HG03045 (cell line): ENCODE results near the gene POU2AF1.

ENCODE experiments used
- ATAC-seq: cut with Tn5 transposase; IDR thresholded peaks from one replicate; pipeline ENCODE4 v1.9.1; 2021; ENCODE audit warnings: mild to moderate bottlenecking, moderate library complexity; ENCODE audit not compliant: unreplicated experiment

POU2AF1 gene

GRCh38 chr11:111349191-111349695 lies 29.8 kb downstream of the POU2AF1 start:
- ATAC-seq = no peak

GRCh38 chr11:111348147-111348546 lies 30.9 kb downstream of the POU2AF1 start:
- ATAC-seq = no peak

- no peak for ATAC-seq
Measured at GRCh38 chr11:111347723-111348115, 31.4 kb downstream of the POU2AF1 start.

GRCh38 chr11:111347002-111347722 lies 31.9 kb downstream of the POU2AF1 start:
- no peak for ATAC-seq

GRCh38 chr11:111344032-111344431 lies 35.0 kb downstream of the POU2AF1 start:
- no peak for ATAC-seq

GRCh38 chr11:111342329-111342728 lies 36.7 kb downstream of the POU2AF1 start:
- no peak for ATAC-seq

- no peak for ATAC-seq
Measured at GRCh38 chr11:111339758-111340388, 39.2 kb downstream of the POU2AF1 start.

- no peak for ATAC-seq
Measured at GRCh38 chr11:111336582-111337256, 42.4 kb downstream of the POU2AF1 start.

- ATAC-seq = no peak
Measured at GRCh38 chr11:111336062-111336461, 43.0 kb downstream of the POU2AF1 start.

- ATAC-seq = no peak
Measured at GRCh38 chr11:111335549-111335948, 43.5 kb downstream of the POU2AF1 start.

- ATAC-seq = no peak
Measured at GRCh38 chr11:111334532-111335502, 44.3 kb downstream of the POU2AF1 start.

- ATAC-seq = no peak
Measured at GRCh38 chr11:111331711-111332479, 47.2 kb downstream of the POU2AF1 start.

GRCh38 chr11:111330234-111330893 lies 48.7 kb downstream of the POU2AF1 start:
- no peak for ATAC-seq

- ATAC-seq = no peak
Measured at GRCh38 chr11:111329306-111330204, 49.5 kb downstream of the POU2AF1 start.

- no peak for ATAC-seq
Measured at GRCh38 chr11:111327908-111328624, 51.0 kb downstream of the POU2AF1 start.

GRCh38 chr11:111326824-111327223 lies 52.3 kb downstream of the POU2AF1 start:
- no peak for ATAC-seq

GRCh38 chr11:111325259-111325658 lies 53.8 kb downstream of the POU2AF1 start:
- no peak for ATAC-seq

GRCh38 chr11:111324277-111324720 lies 54.8 kb downstream of the POU2AF1 start:
- no peak for ATAC-seq
